Dermis microvascular lymphatic vessel endothelial cell (primary cell): ENCODE data around the gene MAP3K5. TPM values are rescaled to one million over a fixed set of nuclear protein-coding genes. Genes with fewer than 3 reads are reported as not detected.
"Not testable (repeated sequence)": the region's sequence is repeated elsewhere in the genome, so short reads cannot be mapped to it uniquely, and the experiment has no call there.

Experiments
- DNase-seq, 2 donors: peaks; one replicate each; pipeline versions ENCODE4 v3.0.0 to v3.0.0-alpha.2; 2010; ENCODE audit warnings: low read depth in 2 of 2
- total RNA-seq: library from RNA; depleted of rRNA; stranded (reverse); fragments of >200 nt; gene quantifications from 2 replicates; pipeline ENCODE4 v1.2.1, GENCODE V29; 2014

MAP3K5 gene
- total RNA-seq, 1 donor from 2014 or later = 2.3 TPM

GRCh38 chr6:136612666-136613389 lies 179.4 kb downstream of the MAP3K5 start:
- DNase-seq = no peak

GRCh38 chr6:136611746-136612145 lies 180.5 kb downstream of the MAP3K5 start:
- DNase-seq = no peak

GRCh38 chr6:136611133-136611532 lies 181.1 kb downstream of the MAP3K5 start:
- no peak for DNase-seq

- DNase-seq = peak in 1 of 2 donors; percentile 94
These were observed 182.2 kb downstream of the MAP3K5 start for GRCh38 chr6:136609873-136610706.

- peak in 1 of 2 donors; percentile 23 for DNase-seq
These were observed 183.3 kb downstream of the MAP3K5 start for GRCh38 chr6:136608991-136609390.

GRCh38 chr6:136607932-136608772 lies 184.1 kb downstream of the MAP3K5 start:
- peak in 1 of 2 donors; percentile 68 for DNase-seq

GRCh38 chr6:136607204-136607931 lies 184.9 kb downstream of the MAP3K5 start:
- peak in 1 of 2 donors; percentile 58 for DNase-seq

- peak in 1 of 2 donors; percentile 47 for DNase-seq
These were observed 187.3 kb downstream of the MAP3K5 start for GRCh38 chr6:136604928-136605510.

- DNase-seq = peak in 1 of 2 donors; percentile 51
These were observed 187.9 kb downstream of the MAP3K5 start for GRCh38 chr6:136604328-136604825.

- peak in 1 of 2 donors; percentile 70 for DNase-seq
These were observed 191.5 kb downstream of the MAP3K5 start for GRCh38 chr6:136600818-136601217.

GRCh38 chr6:136599329-136600011 lies 192.8 kb downstream of the MAP3K5 start:
- DNase-seq = no peak

GRCh38 chr6:136598048-136598447 lies 194.2 kb downstream of the MAP3K5 start:
- DNase-seq = no peak

GRCh38 chr6:136594671-136595070 lies 197.6 kb downstream of the MAP3K5 start:
- no peak for DNase-seq

- peak; percentile 92 to 99 for DNase-seq
These were observed 198.4 kb downstream of the MAP3K5 start for GRCh38 chr6:136593748-136594490.

- peak in 1 of 2 donors; percentile 65 for DNase-seq
These were observed 199.2 kb downstream of the MAP3K5 start for GRCh38 chr6:136592930-136593673.

GRCh38 chr6:136591617-136592016 lies 200.7 kb downstream of the MAP3K5 start:
- no peak for DNase-seq

- DNase-seq = not testable (repeated sequence)
These were observed 201.4 kb downstream of the MAP3K5 start for GRCh38 chr6:136590846-136591245.

GRCh38 chr6:136587527-136587926 lies 204.8 kb downstream of the MAP3K5 start:
- no peak for DNase-seq
